ENCODE data around the gene FAM13A. TPM values are rescaled to one million over a fixed set of nuclear protein-coding genes. Genes with fewer than 3 reads are reported as not detected.
A peak's percentile ranks its signal among the peaks of the same experiment; 100 is the strongest.

FAM13A gene
- total and polyA plus RNA-seq, 3 donors from 2014 or later = 30.7 to 123 (median 109) TPM

- no peak overlapping the region for H3K27ac ChIP-seq
- no peaks in the 10 kb centered on the region for H3K9me3 ChIP-seq
- WGBS, 2 donors = 62 to 86% methylated on average over 6 of the region's 6 CpGs
- no peaks in the 10 kb centered on the region for H3K27me3 ChIP-seq
- H3K36me3 ChIP-seq (ENCODE audit: low read depth, missing control alignments) = no peaks in the 10 kb centered on the region
- peaks cover 11% of the 10 kb centered on the region for H3K4me1 ChIP-seq
- peak; percentile 28 for DNase-seq
- intact Hi-C loops (cut with DNase I; ENCODE audit: low total_unique reads) = no loop called here
- H3K4me3 ChIP-seq = no peak overlapping the region
- TF ChIP-seq, protein P1, sequence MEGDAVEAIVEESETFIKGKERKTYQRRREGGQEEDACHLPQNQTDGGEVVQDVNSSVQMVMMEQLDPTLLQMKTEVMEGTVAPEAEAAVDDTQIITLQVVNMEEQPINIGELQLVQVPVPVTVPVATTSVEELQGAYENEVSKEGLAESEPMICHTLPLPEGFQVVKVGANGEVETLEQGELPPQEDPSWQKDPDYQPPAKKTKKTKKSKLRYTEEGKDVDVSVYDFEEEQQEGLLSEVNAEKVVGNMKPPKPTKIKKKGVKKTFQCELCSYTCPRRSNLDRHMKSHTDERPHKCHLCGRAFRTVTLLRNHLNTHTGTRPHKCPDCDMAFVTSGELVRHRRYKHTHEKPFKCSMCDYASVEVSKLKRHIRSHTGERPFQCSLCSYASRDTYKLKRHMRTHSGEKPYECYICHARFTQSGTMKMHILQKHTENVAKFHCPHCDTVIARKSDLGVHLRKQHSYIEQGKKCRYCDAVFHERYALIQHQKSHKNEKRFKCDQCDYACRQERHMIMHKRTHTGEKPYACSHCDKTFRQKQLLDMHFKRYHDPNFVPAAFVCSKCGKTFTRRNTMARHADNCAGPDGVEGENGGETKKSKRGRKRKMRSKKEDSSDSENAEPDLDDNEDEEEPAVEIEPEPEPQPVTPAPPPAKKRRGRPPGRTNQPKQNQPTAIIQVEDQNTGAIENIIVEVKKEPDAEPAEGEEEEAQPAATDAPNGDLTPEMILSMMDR (IDR thresholded peaks at IDR 0.05) = no peak
- no peak for TF ChIP-seq POLR2A (IDR thresholded peaks at IDR 0.05)
These were observed 242.9 kb downstream of the FAM13A start for GRCh38 chr4:88814043-88814617.

DNA sequence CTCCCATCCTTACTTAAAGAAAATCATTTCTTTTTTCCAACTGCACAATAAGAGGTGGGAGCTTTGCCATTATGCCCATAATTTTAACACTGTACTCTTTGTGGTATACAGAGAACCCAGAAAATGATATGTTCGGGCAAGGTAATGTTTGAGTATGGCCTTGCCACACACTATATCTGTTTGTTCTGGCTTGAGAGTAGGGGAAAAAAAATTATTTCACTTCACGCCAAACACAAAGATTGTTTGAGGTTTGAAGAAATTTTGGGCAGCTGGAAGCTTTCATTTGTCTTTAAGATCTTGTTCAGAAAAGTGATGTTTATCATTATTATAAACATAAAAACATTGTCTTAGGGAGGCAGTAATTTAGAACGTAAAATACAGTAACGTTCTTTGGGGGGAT, 244.0 kb downstream of the FAM13A start:
- H3K4me3 ChIP-seq = no peak overlapping the region
- TF ChIP-seq, protein P1 (IDR thresholded peaks at IDR 0.05) = no peak
- no peak for TF ChIP-seq POLR2A (IDR thresholded peaks at IDR 0.05)
- 72 to 90% methylated on average over 4 of the region's 4 CpGs for WGBS, 2 donors
- H3K36me3 ChIP-seq (ENCODE audit: low read depth, missing control alignments) = no peaks in the 10 kb centered on the region
- no peaks in the 10 kb centered on the region for H3K9me3 ChIP-seq
- H3K4me1 ChIP-seq = peaks cover 11% of the 10 kb centered on the region
- H3K27ac ChIP-seq = no peak overlapping the region
- no peaks in the 10 kb centered on the region for H3K27me3 ChIP-seq
- intact Hi-C loops (cut with DNase I; ENCODE audit: low total_unique reads) = no loop called here
- no peak for DNase-seq

- DNase-seq = no peak
- Histone ChIP-seq H3K9me3 (no peaks in the 10 kb centered on the region), H3K4me1 (peaks cover 11% of the 10 kb centered on the region), H3K4me3 (no peak overlapping the region), H3K27me3 (no peaks in the 10 kb centered on the region), H3K27ac (no peak overlapping the region), H3K36me3 (ENCODE audit: low read depth, missing control alignments) (no peaks in the 10 kb centered on the region)
- WGBS, 2 donors = 33 to 43% methylated on average over 1 of the region's 1 CpG
- TF ChIP-seq, protein P1 (IDR thresholded peaks at IDR 0.05) = no peak
- no peak for TF ChIP-seq POLR2A (IDR thresholded peaks at IDR 0.05)
- intact Hi-C loops (cut with DNase I; ENCODE audit: low total_unique reads) = no loop called here
These were observed 244.6 kb downstream of the FAM13A start for GRCh38 chr4:88812420-88812819.

- no peaks in the 10 kb centered on the region for H3K27me3 ChIP-seq
- TF ChIP-seq, protein P1 (IDR thresholded peaks at IDR 0.05) = no peak
- no peak for TF ChIP-seq POLR2A (IDR thresholded peaks at IDR 0.05)
- 90 to 95% methylated on average over 1 of the region's 1 CpG for WGBS, 2 donors
- peaks cover 11% of the 10 kb centered on the region for H3K4me1 ChIP-seq
- intact Hi-C loops (cut with DNase I; ENCODE audit: low total_unique reads) = no loop called here
- no peak overlapping the region for H3K4me3 ChIP-seq
- no peak overlapping the region for H3K27ac ChIP-seq
- H3K9me3 ChIP-seq = no peaks in the 10 kb centered on the region
- no peak for DNase-seq
- H3K36me3 ChIP-seq (ENCODE audit: low read depth, missing control alignments) = no peaks in the 10 kb centered on the region
These were observed 245.1 kb downstream of the FAM13A start for GRCh38 chr4:88811904-88812303.

GRCh38 chr4:88810325-88810724, 246.7 kb downstream of the FAM13A start:
- H3K4me3 ChIP-seq = no peak overlapping the region
- no peak for DNase-seq
- no peaks in the 10 kb centered on the region for H3K27me3 ChIP-seq
- no peaks in the 10 kb centered on the region for H3K36me3 ChIP-seq (ENCODE audit: low read depth, missing control alignments)
- H3K9me3 ChIP-seq = no peaks in the 10 kb centered on the region
- 52 to 60% methylated on average over 1 of the region's 1 CpG for WGBS, 2 donors
- intact Hi-C loops (cut with DNase I; ENCODE audit: low total_unique reads) = no loop called here
- TF ChIP-seq POLR2A (IDR thresholded peaks at IDR 0.05) = no peak
- TF ChIP-seq, protein P1 (IDR thresholded peaks at IDR 0.05) = no peak
- H3K27ac ChIP-seq = no peak overlapping the region
- peaks cover 11% of the 10 kb centered on the region for H3K4me1 ChIP-seq
